Measurements from ENCODE around the gene POLG.
"Not testable (repeated sequence)": the region's sequence is repeated elsewhere in the genome, so short reads cannot be mapped to it uniquely, and the experiment has no call there.

The POLG gene

DNA sequence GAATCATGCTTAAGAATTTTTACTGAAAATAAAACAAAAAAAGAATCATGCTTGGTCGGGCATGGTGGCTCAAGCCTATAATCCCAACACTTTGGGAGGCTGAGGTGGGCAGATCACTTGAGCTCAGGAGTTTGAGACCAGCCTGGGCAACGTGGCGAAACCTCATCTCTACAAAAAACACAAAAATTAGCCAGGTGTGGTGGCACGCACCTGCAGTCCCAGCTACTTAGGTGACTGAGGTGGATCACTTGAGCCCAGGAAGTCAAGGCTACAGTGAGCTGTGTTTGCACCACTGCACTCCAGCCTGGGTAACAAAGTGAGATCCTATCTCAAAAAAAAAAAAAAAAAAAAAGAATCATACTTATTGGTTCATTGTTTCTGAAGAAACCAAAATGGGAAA is 57.3 kb downstream of the POLG start:
- not testable (repeated sequence) for DNase-seq

All from DMS 273 treated with DMSO at 0.1 percent for 48 hours (cell line).